Natural killer cell (primary cell): Measurements from ENCODE around the gene NPEPL1. TPM values are rescaled to one million over a fixed set of nuclear protein-coding genes. Genes with fewer than 3 reads are reported as not detected.

ENCODE experiments used
- ATAC-seq, 3 donors: fragments of 150-1000 bp in 2 of 3; fragments of 200-7000 bp in 1 of 3; cut with Tn5 transposase; 1 replicate in 1 of 3; 2 replicates in 2 of 3; pipeline ENCODE4 v1.10.0; 2021; ENCODE audit warnings: mild to moderate bottlenecking in 2 of 3, moderate library complexity in 2 of 3
- DNase-seq, 2 donors: peaks; one replicate each; pipeline versions ENCODE4 v3.0.0 to v3.0.0-alpha.2; 2013 to 2021; ENCODE audit warnings: mixed read lengths in 1 of 2
- H3K27ac ChIP-seq: one replicate; pipeline ENCODE4 v1.5.1; 2013; ENCODE audit warnings: mild to moderate bottlenecking, low read length
- H3K27me3 ChIP-seq: one replicate; pipeline ENCODE4 v1.6.1; 2013; ENCODE audit warnings: low read length; ENCODE audit not compliant: control insufficient read depth, insufficient read depth
- H3K36me3 ChIP-seq: one replicate; pipeline ENCODE4 v1.6.1; 2013; ENCODE audit warnings: low read length; ENCODE audit not compliant: control insufficient read depth, insufficient read depth
- H3K4me1 ChIP-seq: one replicate; pipeline ENCODE4 v1.6.1; 2013; ENCODE audit warnings: low read length; ENCODE audit not compliant: control insufficient read depth, insufficient read depth
- H3K4me3 ChIP-seq: one replicate; pipeline ENCODE4 v1.5.1; 2013; ENCODE audit warnings: low read length
- H3K9me3 ChIP-seq: one replicate; pipeline ENCODE4 v1.6.1; 2013; ENCODE audit warnings: low read length; ENCODE audit not compliant: control insufficient read depth, insufficient read depth
- H3K27ac Mint-ChIP-seq, 2 donors: one replicate each; pipeline ENCODE4 v1.8.0; 2022; ENCODE audit warnings: mild to moderate bottlenecking in 2 of 2, mixed read lengths in 2 of 2, moderate library complexity in 1 of 2
- H3K27me3 Mint-ChIP-seq, 2 donors: one replicate each; pipeline ENCODE4 v1.8.0; 2022; ENCODE audit warnings: low read depth in 2 of 2, mixed read lengths in 2 of 2
- H3K36me3 Mint-ChIP-seq: one replicate; pipeline ENCODE4 v1.8.0; 2022; ENCODE audit warnings: mixed read lengths
- H3K4me1 Mint-ChIP-seq, 2 donors: one replicate each; pipeline ENCODE4 v1.8.0; 2022; ENCODE audit warnings: mixed read lengths in 2 of 2
- H3K4me3 Mint-ChIP-seq: one replicate; pipeline ENCODE4 v1.8.0; 2022; ENCODE audit warnings: mild to moderate bottlenecking, moderate library complexity, mixed read lengths
- H3K9me3 Mint-ChIP-seq, 2 donors: one replicate each; pipeline ENCODE4 v1.8.0; 2022; ENCODE audit warnings: mixed read lengths in 2 of 2
- CTCF ChIP-seq: fragments of 200-600 bp; IDR thresholded peaks from one replicate; pipeline ENCODE4 v1.8.0; 2022; ENCODE audit warnings: antibody characterized with exemption
- WGBS: methylation state at CpG from one replicate; pipeline ENCODE4 v1.1.7; 2013; ENCODE audit warnings: missing lambda C conversion rate; ENCODE audit not compliant: insufficient coverage; 5-methylcytosine and 5-hydroxymethylcytosine counted together
- intact Hi-C: fragments of 100-400 bp; cut with micrococcal nuclease; formaldehyde crosslinking; loops from one replicate; pipeline ENCODE4 v1.14.2; 2022
- total RNA-seq, 4 donors: library from RNA; stranded (reverse); fragments of 120-200 nt in 1 of 4; gene quantifications; one replicate each; pipeline versions ENCODE4 v1.2.3 to v1.2.4, GENCODE V29; 2013 to 2022

Gene NPEPL1
- total RNA-seq, 3 donors from 2014 or later (not counting 1 experiment from before 2014, with no cell fraction given), result 66.0 to 83.7 (median 68.4) TPM

- Histone ChIP-seq H3K27me3 (no peaks in the 10 kb centered on the region), H3K4me3 (no peak overlapping the region), H3K36me3 (peaks cover 67% of the 10 kb centered on the region), H3K9me3 (no peaks in the 10 kb centered on the region), H3K27ac (no peak overlapping the region), H3K4me1 (no peaks in the 10 kb centered on the region)
- intact Hi-C loops, result no loop called here
- no peak for ATAC-seq
- DNase-seq, result no peak
- Mint-ChIP-seq H3K4me1 (no peaks in the 10 kb centered on the region), H3K27me3 (no peaks in the 10 kb centered on the region), H3K4me3 (no peak overlapping the region), H3K36me3 (peaks cover 18% of the 10 kb centered on the region), H3K27ac (no peak overlapping the region), H3K9me3 (no peaks in the 10 kb centered on the region)
- WGBS, result 100% methylated on average over 4 of the region's 5 CpGs
- TF ChIP-seq CTCF, result no peak
These were observed 15.5 kb upstream of the NPEPL1 start for GRCh38 chr20:58677079-58677604.

GRCh38 chr20:58677808-58678207, 14.8 kb upstream of the NPEPL1 start:
- H3K4me1 Mint-ChIP-seq, result no peaks in the 10 kb centered on the region
- Histone ChIP-seq H3K4me1 (no peaks in the 10 kb centered on the region), H3K27me3 (no peaks in the 10 kb centered on the region), H3K4me3 (no peak overlapping the region), H3K9me3 (no peaks in the 10 kb centered on the region), H3K27ac (no peak overlapping the region), H3K36me3 (peaks cover 66% of the 10 kb centered on the region)
- ATAC-seq (no peak), DNase-seq (no peak)
- intact Hi-C loops, result no loop called here
- 98% methylated on average over 5 of the region's 5 CpGs for WGBS
- no peak for TF ChIP-seq CTCF
- no peak overlapping the region for H3K27ac Mint-ChIP-seq
- no peak overlapping the region for H3K4me3 Mint-ChIP-seq
- H3K9me3 Mint-ChIP-seq, result no peaks in the 10 kb centered on the region
- H3K27me3 Mint-ChIP-seq, result no peaks in the 10 kb centered on the region
- peaks cover 18% of the 10 kb centered on the region for H3K36me3 Mint-ChIP-seq

GRCh38 chr20:58678806-58679205, 13.8 kb upstream of the NPEPL1 start:
- Histone ChIP-seq H3K36me3 (peaks cover 57% of the 10 kb centered on the region), H3K27me3 (no peaks in the 10 kb centered on the region), H3K9me3 (no peaks in the 10 kb centered on the region), H3K4me1 (no peaks in the 10 kb centered on the region), H3K4me3 (no peak overlapping the region), H3K27ac (no peak overlapping the region)
- DNase-seq (no peak), ATAC-seq (no peak)
- intact Hi-C loops, result no loop called here
- no peaks in the 10 kb centered on the region for H3K4me1 Mint-ChIP-seq
- H3K4me3 Mint-ChIP-seq, result no peak overlapping the region
- H3K36me3 Mint-ChIP-seq, result peaks cover 13% of the 10 kb centered on the region
- H3K9me3 Mint-ChIP-seq, result no peaks in the 10 kb centered on the region
- no peak for TF ChIP-seq CTCF
- no peak overlapping the region for H3K27ac Mint-ChIP-seq
- no peaks in the 10 kb centered on the region for H3K27me3 Mint-ChIP-seq
- 97% methylated on average over 8 of the region's 8 CpGs for WGBS
